BE2C (cell line): ENCODE results near the gene FHOD3.

Experiments used
- DNase-seq: peaks from one replicate; pipeline ENCODE4 v3.0.0-alpha.2; 2020
- H3K27me3 ChIP-seq: fragments of 250-450 bp; sonication (Bioruptor Pico); 2 replicates; pipeline ENCODE4 v1.5.1; 2020; ENCODE audit warnings: mild to moderate bottlenecking
- H3K36me3 ChIP-seq: fragments of 250-450 bp; sonication (Bioruptor Pico); 2 replicates; pipeline ENCODE4 v1.5.1; 2020; ENCODE audit warnings: mild to moderate bottlenecking
- H3K4me1 ChIP-seq: fragments of 250-450 bp; sonication (Bioruptor Pico); 2 replicates; pipeline ENCODE4 v1.5.1; 2020
- H3K4me3 ChIP-seq: 2 replicates; pipeline ENCODE4 v1.5.1; 2011; ENCODE audit warnings: low read depth, low read length
- H3K9me3 ChIP-seq: fragments of 250-450 bp; sonication (Bioruptor Pico); 2 replicates; pipeline ENCODE4 v1.5.1; 2020
- CTCF ChIP-seq: IDR thresholded peaks from 2 replicates; pipeline ENCODE4 v1.5.1; 2012; ENCODE audit warnings: mild to moderate bottlenecking, low read depth, low read length

FHOD3 gene

GRCh38 chr18:36372903-36373311, 75.4 kb downstream of the FHOD3 start:
- no peak for TF ChIP-seq CTCF

GRCh38 chr18:36374262-36374661, 76.7 kb downstream of the FHOD3 start:
- Histone ChIP-seq H3K27me3 (no peaks in the 10 kb centered on the region), H3K4me3 (no peak overlapping the region), H3K9me3 (no peaks in the 10 kb centered on the region), H3K36me3 (no peaks in the 10 kb centered on the region), H3K4me1 (peaks cover 4% of the 10 kb centered on the region)
- no peak for DNase-seq
- TF ChIP-seq CTCF, result no peak

More at GRCh38 chr18:36372903-36373311, 75.4 kb downstream of the FHOD3 start:
- Histone ChIP-seq H3K9me3 (no peaks in the 10 kb centered on the region), H3K36me3 (no peaks in the 10 kb centered on the region), H3K27me3 (no peaks in the 10 kb centered on the region), H3K4me3 (no peak overlapping the region), H3K4me1 (peaks cover 3% of the 10 kb centered on the region)
- no peak for DNase-seq

GRCh38 chr18:36375118-36375517, 77.6 kb downstream of the FHOD3 start:
- DNase-seq, result no peak
- H3K9me3 ChIP-seq, result no peaks in the 10 kb centered on the region
- H3K27me3 ChIP-seq, result no peaks in the 10 kb centered on the region
- no peak for TF ChIP-seq CTCF
- H3K4me3 ChIP-seq, result no peak overlapping the region
- H3K36me3 ChIP-seq, result no peaks in the 10 kb centered on the region
- peaks cover 9% of the 10 kb centered on the region for H3K4me1 ChIP-seq

- Histone ChIP-seq H3K4me1 (peaks cover 9% of the 10 kb centered on the region), H3K4me3 (no peak overlapping the region), H3K36me3 (no peaks in the 10 kb centered on the region), H3K9me3 (no peaks in the 10 kb centered on the region), H3K27me3 (no peaks in the 10 kb centered on the region)
- DNase-seq, result no peak
- no peak for TF ChIP-seq CTCF
These were observed 78.8 kb downstream of the FHOD3 start for GRCh38 chr18:36376361-36376760.

GRCh38 chr18:36377626-36378025, 80.1 kb downstream of the FHOD3 start:
- DNase-seq, result no peak
- no peaks in the 10 kb centered on the region for H3K27me3 ChIP-seq
- H3K4me3 ChIP-seq, result no peak overlapping the region
- no peaks in the 10 kb centered on the region for H3K9me3 ChIP-seq
- no peak for TF ChIP-seq CTCF
- peaks cover 9% of the 10 kb centered on the region for H3K4me1 ChIP-seq
- H3K36me3 ChIP-seq, result no peaks in the 10 kb centered on the region

GRCh38 chr18:36378205-36378604, 80.7 kb downstream of the FHOD3 start:
- peak; percentile 38 for DNase-seq
- TF ChIP-seq CTCF, result no peak
- no peak overlapping the region for H3K4me3 ChIP-seq
- H3K27me3 ChIP-seq, result no peaks in the 10 kb centered on the region
- H3K9me3 ChIP-seq, result no peaks in the 10 kb centered on the region
- H3K4me1 ChIP-seq, result peaks cover 9% of the 10 kb centered on the region
- H3K36me3 ChIP-seq, result no peaks in the 10 kb centered on the region
